Fibroblast of skin of scalp (primary cell): ENCODE measurements around the gene ZNF451.

Experiments
- DNase-seq: peaks from one replicate; pipeline ENCODE4 v3.0.0-alpha.2; 2013

ZNF451 gene

GRCh38 chr6:57210060-57210459 lies 120.1 kb downstream of the ZNF451 start:
- DNase-seq: no peak

- no peak for DNase-seq
Observed at GRCh38 chr6:57215260-57215659, 125.3 kb downstream of the ZNF451 start.

DNA sequence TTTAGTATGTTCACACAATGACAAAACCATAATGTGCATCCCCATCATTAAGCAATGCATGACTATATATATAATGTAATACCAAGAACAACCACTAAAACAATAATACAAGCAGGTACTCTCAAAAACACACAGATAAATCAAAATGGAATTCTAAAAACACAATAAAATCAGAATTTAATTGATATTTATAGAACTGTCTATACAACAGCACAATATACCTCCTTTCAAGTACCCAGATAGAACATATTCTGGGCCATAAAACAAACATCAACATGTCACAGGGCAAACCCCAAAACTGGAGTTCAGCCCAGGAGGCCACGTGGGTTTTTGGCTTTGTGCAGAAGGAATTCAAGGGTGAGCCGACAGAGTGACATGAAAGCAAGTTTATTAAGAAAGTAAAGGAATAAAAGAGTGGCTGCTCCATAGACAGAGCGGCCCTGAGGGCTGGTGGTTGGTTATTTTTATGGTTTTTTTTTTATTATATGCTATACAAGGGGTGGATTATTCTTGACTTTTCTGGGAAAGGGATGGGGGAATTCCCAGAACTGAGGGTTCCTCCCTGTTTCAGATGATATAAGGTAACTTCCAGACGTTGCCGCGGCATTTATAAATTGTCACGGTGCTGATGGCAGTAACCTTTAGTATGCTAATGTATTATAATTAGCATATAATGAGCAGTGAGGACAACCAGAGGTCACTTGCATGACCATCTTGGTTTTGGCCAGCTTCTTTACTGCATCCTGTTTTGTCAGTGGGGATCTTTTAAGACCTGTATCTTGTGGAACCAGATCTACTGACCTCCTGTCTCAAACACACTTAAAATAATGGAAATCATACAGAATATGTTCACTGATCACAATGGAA lies 126.5 kb downstream of the ZNF451 start:
- no peak for DNase-seq

GRCh38 chr6:57217270-57217669 lies 127.3 kb downstream of the ZNF451 start:
- DNase-seq: no peak
